Skeletal muscle satellite cell (primary cell): ENCODE results near the gene ZNF865. TPM values are rescaled to one million over a fixed set of nuclear protein-coding genes. Genes with fewer than 3 reads are reported as not detected.
"Not testable (repeated sequence)": the region's sequence is repeated elsewhere in the genome, so short reads cannot be mapped to it uniquely, and the experiment has no call there.

ENCODE experiments used
- H3K27me3 ChIP-seq: 2 replicates; pipeline ENCODE4 v1.7.0; 2013; ENCODE audit warnings: low read length; ENCODE audit not compliant: control insufficient read depth, insufficient read depth
- H3K36me3 ChIP-seq: 2 replicates; pipeline ENCODE4 v1.7.0; 2013; ENCODE audit warnings: mild to moderate bottlenecking, control low read depth, low read length; ENCODE audit not compliant: insufficient read depth
- H3K4me1 ChIP-seq: 2 replicates; pipeline ENCODE4 v1.7.0; 2013; ENCODE audit warnings: low read length; ENCODE audit not compliant: control insufficient read depth, insufficient read depth
- H3K4me2 ChIP-seq: 2 replicates; pipeline ENCODE4 v1.7.0; 2013; ENCODE audit warnings: mild to moderate bottlenecking, low read length
- H3K4me3 ChIP-seq: 2 replicates; pipeline ENCODE4 v1.7.0; 2013; ENCODE audit warnings: low read length
- H3K9ac ChIP-seq: 2 replicates; pipeline ENCODE4 v1.7.0; 2013; ENCODE audit warnings: mild to moderate bottlenecking, low read depth, low read length, moderate library complexity
- H3K9me3 ChIP-seq: replicated peaks from 2 replicates; pipeline ENCODE4 v1.7.0; 2013; ENCODE audit warnings: mild to moderate bottlenecking, control low read depth, low read length
- total RNA-seq: library from RNA; depleted of rRNA; stranded (reverse); fragments of >200 nt; gene quantifications from 2 replicates; pipeline ENCODE4 v1.2.3, GENCODE V29; 2012; rRNA removed

ZNF865 gene
- total RNA-seq: 1.3 and 1.7 TPM in 2 replicates

- H3K4me3 ChIP-seq: peak within 1 kb of the TSS; percentile 90
- H3K9me3 ChIP-seq: no peaks in the 10 kb centered on the region
- no peaks in the 10 kb centered on the region for H3K27me3 ChIP-seq
- peak within 1 kb of the TSS; percentile 97 for H3K4me2 ChIP-seq
- H3K4me1 ChIP-seq: peaks cover 22% of the 10 kb centered on the region
- H3K36me3 ChIP-seq: peaks cover 16% of the 10 kb centered on the region
- H3K9ac ChIP-seq: peak within 1 kb of the TSS; percentile 98
Measured at GRCh38 chr19:55605637-55606470, at the start of gene ZNF865. ZNF865 (plus strand) TSS chr19:55605647; CDS start chr19:55613619, 7,972 bp downstream.

DNA sequence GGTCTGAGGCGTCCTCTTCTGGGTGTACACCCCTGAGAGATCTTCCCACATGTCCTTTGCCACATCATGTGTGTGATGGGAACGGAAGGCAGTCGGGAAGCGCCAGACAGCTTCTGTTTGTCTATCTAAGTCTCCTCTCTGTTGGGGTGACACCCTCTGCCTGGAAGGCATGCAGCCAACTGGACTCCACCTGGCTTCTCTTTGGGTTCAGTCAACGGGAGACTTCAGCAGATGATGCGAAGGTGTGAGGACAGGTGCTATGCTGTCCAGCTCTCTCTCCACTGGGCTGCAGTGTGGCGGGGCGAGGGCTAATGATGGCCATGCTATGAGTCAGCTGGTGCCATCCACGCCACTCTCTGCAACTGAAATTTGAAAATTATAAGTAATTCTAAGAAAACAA lies 45.8 kb upstream of the ZNF865 start:
- H3K27me3 ChIP-seq: peaks cover 3% of the 10 kb centered on the region
- H3K36me3 ChIP-seq: no peaks in the 10 kb centered on the region
- no peaks in the 10 kb centered on the region for H3K4me1 ChIP-seq
- no peak overlapping the region for H3K4me3 ChIP-seq
- H3K9ac ChIP-seq: no peak overlapping the region
- H3K9me3 ChIP-seq: no peaks in the 10 kb centered on the region
- no peak overlapping the region for H3K4me2 ChIP-seq

- no peak overlapping the region for H3K9ac ChIP-seq
- H3K4me3 ChIP-seq: no peak overlapping the region
- no peak overlapping the region for H3K4me2 ChIP-seq
- no peaks in the 10 kb centered on the region for H3K9me3 ChIP-seq
- peaks cover 7% of the 10 kb centered on the region for H3K27me3 ChIP-seq
- H3K36me3 ChIP-seq: no peaks in the 10 kb centered on the region
- H3K4me1 ChIP-seq: no peaks in the 10 kb centered on the region
Measured at GRCh38 chr19:55563261-55563690, 42.2 kb upstream of the ZNF865 start.

- no peaks in the 10 kb centered on the region for H3K36me3 ChIP-seq
- peaks cover 7% of the 10 kb centered on the region for H3K27me3 ChIP-seq
- no peak overlapping the region for H3K4me3 ChIP-seq
- no peak overlapping the region for H3K4me2 ChIP-seq
- no peak overlapping the region for H3K9ac ChIP-seq
- no peaks in the 10 kb centered on the region for H3K9me3 ChIP-seq
- H3K4me1 ChIP-seq: no peaks in the 10 kb centered on the region
Measured at GRCh38 chr19:55566823-55567222, 38.6 kb upstream of the ZNF865 start.

DNA sequence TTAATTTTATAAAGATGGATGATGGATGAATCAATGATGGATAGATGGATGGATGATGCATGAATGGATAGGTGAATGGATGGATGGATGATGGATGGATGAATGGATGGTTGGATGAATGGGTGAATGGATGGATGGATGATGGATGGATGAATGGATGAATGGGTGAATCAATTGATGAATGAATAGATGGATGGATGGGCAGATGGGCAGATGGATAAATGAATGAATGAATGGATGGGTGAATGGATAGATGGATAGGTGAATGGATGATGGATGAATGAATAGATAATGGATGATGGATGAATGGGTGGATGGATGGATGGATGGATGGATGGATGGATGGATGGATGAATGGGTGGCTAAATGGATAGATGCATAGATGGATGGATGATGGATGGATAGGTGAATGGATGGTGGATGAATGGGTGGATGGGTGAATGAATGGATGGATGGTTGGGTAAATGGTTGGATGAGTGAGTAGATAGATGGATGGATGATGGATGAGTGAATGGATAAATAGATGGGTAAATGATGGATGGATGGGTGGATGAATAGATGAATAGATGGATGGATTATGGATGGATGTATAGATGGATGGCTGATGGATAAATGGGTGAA lies 37.6 kb upstream of the ZNF865 start:
- Histone ChIP-seq H3K36me3 (no peaks in the 10 kb centered on the region), H3K9ac (no peak overlapping the region)

GRCh38 chr19:55569477-55569876 lies 36.0 kb upstream of the ZNF865 start:
- not testable (repeated sequence) for H3K9me3 ChIP-seq, H3K4me2 ChIP-seq

More for the DNA sequence above, 37.6 kb upstream of the ZNF865 start:
- H3K4me2 ChIP-seq: no peak overlapping the region
- H3K4me3 ChIP-seq: no peak overlapping the region
- no peaks in the 10 kb centered on the region for H3K4me1 ChIP-seq
- H3K27me3 ChIP-seq: peaks cover 7% of the 10 kb centered on the region
- no peaks in the 10 kb centered on the region for H3K9me3 ChIP-seq

DNA sequence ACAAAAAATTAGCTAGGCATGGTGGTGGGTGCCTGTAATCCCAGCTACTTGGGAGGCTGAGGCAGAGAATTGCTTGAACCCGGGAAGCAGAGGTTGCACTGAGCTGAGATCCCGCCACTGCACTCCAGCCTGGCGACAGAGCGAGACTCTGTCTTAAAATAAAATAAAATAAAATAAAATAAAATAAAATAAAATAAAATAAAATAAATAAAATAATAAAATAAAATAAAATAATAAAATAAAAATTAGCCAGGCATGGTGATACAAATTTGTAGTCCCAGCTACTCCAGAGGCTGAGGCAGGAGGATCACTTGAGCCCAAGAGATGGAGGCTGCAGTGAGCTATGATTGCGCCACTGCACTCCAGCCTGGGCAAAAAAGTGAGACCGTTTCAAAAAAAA lies 31.5 kb upstream of the ZNF865 start:
- peaks cover 17% of the 10 kb centered on the region for H3K36me3 ChIP-seq
- not testable (repeated sequence) for H3K9me3 ChIP-seq, H3K4me1 ChIP-seq, H3K4me2 ChIP-seq, H3K9ac ChIP-seq, H3K27me3 ChIP-seq, H3K4me3 ChIP-seq

More at GRCh38 chr19:55569477-55569876, 36.0 kb upstream of the ZNF865 start:
- not testable (repeated sequence) for H3K27me3 ChIP-seq, H3K4me1 ChIP-seq, H3K36me3 ChIP-seq, H3K9ac ChIP-seq, H3K4me3 ChIP-seq

DNA sequence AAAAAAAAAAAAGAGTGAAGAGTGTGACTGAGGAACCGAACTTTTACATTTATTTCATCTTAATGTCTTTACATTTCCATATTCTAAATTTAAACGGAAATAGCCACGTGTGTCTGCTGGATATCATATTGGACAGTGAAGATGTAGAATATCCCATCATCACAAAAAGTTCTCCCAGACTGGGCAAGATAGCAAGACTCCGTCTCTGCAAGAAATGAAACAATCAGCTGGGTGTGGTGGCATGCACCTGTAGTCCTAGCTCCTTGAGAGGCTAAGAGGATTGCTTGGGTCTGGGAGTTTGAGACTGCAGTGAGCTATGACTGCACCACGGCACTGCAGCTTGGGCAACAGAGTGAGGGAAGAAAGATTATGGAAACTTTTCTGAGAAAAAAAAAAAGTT lies 28.7 kb upstream of the ZNF865 start:
- H3K4me2 ChIP-seq: no peak overlapping the region
- H3K4me3 ChIP-seq: no peak overlapping the region
- H3K36me3 ChIP-seq: peaks cover 17% of the 10 kb centered on the region
- no peaks in the 10 kb centered on the region for H3K27me3 ChIP-seq
- peaks cover 10% of the 10 kb centered on the region for H3K4me1 ChIP-seq
- H3K9ac ChIP-seq: no peak overlapping the region
- no peaks in the 10 kb centered on the region for H3K9me3 ChIP-seq

GRCh38 chr19:55578031-55578760 lies 27.3 kb upstream of the ZNF865 start:
- no peak overlapping the region for H3K4me2 ChIP-seq
- no peaks in the 10 kb centered on the region for H3K27me3 ChIP-seq
- H3K9ac ChIP-seq: no peak overlapping the region
- no peak overlapping the region for H3K4me3 ChIP-seq
- peaks cover 10% of the 10 kb centered on the region for H3K4me1 ChIP-seq
- no peaks in the 10 kb centered on the region for H3K9me3 ChIP-seq
- H3K36me3 ChIP-seq: peaks cover 17% of the 10 kb centered on the region

- peak overlapping the region; percentile 99 for H3K4me2 ChIP-seq
- peak overlapping the region; percentile 96 for H3K9ac ChIP-seq
- peaks cover 17% of the 10 kb centered on the region for H3K36me3 ChIP-seq
- H3K9me3 ChIP-seq: no peaks in the 10 kb centered on the region
- H3K4me1 ChIP-seq: peaks cover 10% of the 10 kb centered on the region
- peak overlapping the region; percentile 97 for H3K4me3 ChIP-seq
- H3K27me3 ChIP-seq: no peaks in the 10 kb centered on the region
Measured at GRCh38 chr19:55578761-55579747, 26.4 kb upstream of the ZNF865 start.
